Endometrium (tissue), 2 donors: ENCODE data around the gene NANOG.
"Not testable (repeated sequence)": the region's sequence is repeated elsewhere in the genome, so short reads cannot be mapped to it uniquely, and the experiment has no call there.

ENCODE experiments used
- FAIRE-seq: peaks from 2 replicates; lab custom pipeline; 2012; peaks lifted over from hg19 to GRCh38; lab: Jason Lieb, UNC
- donor health status: control.
- donor health status: control.

The NANOG gene

GRCh38 chr12:7788884-7789528 is at the start of gene NANOG:
NANOG (plus strand) TSS chr12:7789402; CDS start chr12:7789615, 213 bp downstream.
- not testable (repeated sequence) for FAIRE-seq

DNA sequence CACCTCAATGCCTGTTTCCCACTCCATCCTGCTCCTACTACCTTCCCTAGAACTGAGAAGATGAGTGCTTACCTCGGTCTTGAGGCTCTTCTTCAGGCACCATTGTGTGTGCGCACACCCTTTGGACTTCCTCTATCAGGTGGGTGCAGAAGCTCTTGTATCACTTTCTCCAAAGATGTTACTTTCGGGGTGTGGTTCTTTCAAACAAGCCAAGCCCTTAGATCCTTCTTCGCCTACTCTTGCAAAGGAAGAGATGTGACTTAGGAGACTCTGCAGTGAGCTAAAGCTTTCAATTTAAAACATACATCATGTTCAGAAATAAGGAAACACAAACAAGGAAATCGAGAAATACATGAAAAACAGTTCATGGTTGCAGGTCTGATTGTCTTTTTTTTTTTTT is 42.0 kb upstream of the NANOG start, which contains the start of gene CLEC4C:
Gene CLEC4C, minus strand, starts transcription at position 130 of the 400 bp plus-strand sequence. Its CDS starts 27 bp downstream, at position 103.
- FAIRE-seq = no peak

GRCh38 chr12:7748852-7749251 is 40.4 kb upstream of the NANOG start:
- FAIRE-seq = no peak

DNA sequence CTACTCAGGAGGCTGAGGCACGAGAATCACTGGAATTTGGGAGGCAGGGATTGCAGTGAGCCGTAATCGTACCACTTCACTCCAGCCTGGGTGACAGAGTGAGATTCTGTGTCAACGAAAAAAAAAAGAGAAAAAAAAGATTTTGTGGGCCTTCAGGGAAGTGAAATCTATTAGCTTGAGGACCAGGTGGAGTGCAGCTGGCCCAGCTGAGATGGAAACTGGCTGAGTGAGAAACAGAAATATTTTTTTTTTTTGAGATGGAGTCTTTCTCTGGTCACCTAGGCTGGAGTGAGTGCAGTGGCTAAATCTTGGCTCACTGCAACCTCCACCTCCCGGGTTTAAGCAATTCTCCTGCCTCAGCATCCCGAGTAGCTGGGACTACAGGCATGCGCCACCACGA is 39.8 kb upstream of the NANOG start:
- no peak for FAIRE-seq

- no peak for FAIRE-seq
Measured at GRCh38 chr12:7750350-7750749, 38.9 kb upstream of the NANOG start.

DNA sequence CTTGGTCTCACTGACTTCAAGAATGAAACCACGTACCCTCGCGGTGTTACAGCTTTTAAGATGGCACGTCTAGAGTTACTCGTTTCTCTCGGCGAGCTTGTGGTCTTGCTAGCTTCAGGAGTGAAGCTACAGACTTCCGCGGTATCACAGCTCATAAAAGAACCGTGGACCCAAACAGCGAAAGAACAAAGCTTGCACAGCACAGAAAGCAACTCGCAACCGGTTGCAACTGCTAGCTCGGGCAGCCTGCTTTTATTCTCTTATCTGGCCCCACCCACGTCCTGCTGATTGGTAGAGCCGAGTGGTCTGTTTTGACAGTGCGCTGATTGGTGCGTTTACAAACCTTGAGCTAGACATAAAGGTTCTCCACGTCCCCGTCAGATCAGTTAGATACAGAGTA is 37.8 kb upstream of the NANOG start:
- no peak for FAIRE-seq

DNA sequence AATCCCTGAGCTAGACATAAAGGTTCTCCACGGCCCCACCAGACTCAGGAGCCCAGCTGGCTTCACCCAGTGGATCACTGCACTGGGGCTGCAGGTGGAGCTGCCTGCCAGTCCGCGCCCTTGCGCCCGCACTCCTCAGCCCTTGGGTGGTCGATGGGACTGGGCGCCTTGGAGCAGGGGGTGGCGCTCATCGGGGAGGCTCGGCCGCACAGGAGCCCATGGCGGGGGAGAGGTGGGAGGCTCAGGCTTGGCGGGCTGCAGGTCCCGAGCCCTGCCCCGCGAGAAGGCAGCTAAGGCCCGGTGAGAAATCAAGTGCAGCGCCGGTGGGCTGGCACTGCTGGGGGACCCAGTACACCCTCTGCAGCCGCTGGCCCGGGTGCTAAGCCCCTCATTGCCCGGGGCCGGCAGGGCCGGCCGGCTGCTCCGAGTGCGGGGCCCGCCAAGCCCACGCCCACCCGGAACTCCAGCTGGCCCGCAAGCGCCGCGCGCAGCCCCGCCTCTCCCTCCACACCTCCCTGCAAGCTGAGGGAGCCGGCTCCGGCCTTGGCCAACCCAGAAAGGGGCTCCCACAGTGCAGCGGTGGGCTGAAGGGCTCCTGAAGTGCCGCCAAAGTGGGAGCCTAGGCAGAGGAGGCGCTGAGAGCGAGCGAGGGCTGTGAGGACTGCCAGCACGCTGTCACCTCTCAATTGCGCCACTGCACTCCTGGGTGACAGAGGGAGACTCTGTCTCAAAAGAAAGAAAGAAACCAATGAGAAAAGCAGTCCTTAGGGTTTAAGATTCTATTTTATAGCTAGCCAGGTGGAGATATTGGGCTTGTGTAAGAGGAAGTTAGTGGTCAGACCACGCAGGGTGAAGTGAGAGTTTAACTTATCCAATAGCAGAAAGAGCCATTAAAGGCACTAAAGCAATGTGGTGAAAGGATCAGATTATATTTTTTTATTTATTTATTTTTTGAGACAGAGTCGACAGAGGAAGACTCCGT is 37.0 kb upstream of the NANOG start:
- not testable (repeated sequence) for FAIRE-seq

DNA sequence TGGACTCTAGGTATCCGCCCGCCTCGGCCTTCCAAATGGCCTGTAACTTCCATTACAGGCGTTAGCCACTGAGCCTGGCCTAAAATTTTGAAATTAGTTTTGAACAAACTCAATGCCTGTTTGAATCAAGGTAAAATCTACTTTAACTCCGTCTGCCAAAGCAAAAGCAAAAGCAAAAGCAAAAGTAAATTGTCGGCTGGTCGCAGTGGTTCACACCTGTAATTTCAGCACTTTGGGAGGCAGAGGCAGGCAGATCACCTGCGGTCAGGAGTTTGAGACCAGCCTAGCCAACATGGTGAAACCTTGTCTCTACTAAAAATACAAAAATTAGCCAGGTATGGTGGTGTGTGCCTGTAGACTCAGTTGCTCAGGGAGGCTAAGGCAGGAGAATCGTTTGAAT is 33.5 kb upstream of the NANOG start:
- not testable (repeated sequence) for FAIRE-seq

GRCh38 chr12:7756993-7757392 is 32.2 kb upstream of the NANOG start:
- FAIRE-seq = no peak

GRCh38 chr12:7758766-7759140 is 30.4 kb upstream of the NANOG start:
- no peak for FAIRE-seq

DNA sequence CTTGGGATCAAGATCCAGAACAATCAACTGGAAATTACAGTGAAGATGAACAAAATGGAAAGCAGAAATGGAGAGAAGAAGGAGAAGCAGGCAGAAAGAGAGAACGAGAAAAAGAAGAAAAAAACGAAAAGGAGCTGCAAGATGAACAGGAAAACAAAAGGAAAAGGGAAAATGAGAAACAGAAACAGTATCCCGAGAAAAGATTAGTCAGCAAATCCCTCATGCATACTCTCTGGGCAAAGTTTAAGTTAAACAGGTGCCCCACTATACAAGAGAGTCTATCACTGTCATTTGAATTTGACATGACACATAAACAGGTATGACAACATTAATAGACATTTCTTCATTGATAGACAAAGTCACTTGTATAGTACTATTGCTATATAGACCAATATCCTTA is 19.2 kb upstream of the NANOG start:
- no peak for FAIRE-seq

- FAIRE-seq = no peak
Measured at GRCh38 chr12:7781274-7781673, 7.9 kb upstream of the NANOG start.

- FAIRE-seq = no peak
Measured at GRCh38 chr12:7782055-7782454, 7.1 kb upstream of the NANOG start.

- FAIRE-seq = not testable (repeated sequence)
Measured at GRCh38 chr12:7783433-7783832, 5.8 kb upstream of the NANOG start.

DNA sequence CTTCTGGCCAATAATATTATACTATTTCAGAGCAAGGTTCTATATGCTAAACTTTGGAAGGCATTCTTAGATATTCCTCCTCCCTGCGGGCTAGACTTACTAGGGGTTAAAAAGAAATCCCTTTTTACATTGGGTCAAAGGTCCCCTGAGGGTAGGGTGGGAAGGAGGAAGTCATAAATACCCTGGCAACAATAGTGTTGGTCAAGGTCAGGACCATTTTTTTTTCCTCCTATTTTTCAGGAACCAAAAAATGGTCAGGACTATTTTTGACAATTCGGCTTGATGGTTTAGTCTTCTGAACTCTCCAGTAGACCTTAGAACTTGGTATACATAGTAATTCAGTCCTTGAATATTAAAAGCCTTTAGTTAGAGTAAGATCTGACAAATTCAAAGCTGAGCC is 4.5 kb upstream of the NANOG start:
- FAIRE-seq = no peak

GRCh38 chr12:7787574-7788293 is 1.5 kb upstream of the NANOG start:
- no peak for FAIRE-seq

- no peak for FAIRE-seq
Measured at GRCh38 chr12:7788294-7788660, 925 bp upstream of the NANOG start.

GRCh38 chr12:7793211-7793610 is 4.0 kb downstream of the NANOG start:
- no peak for FAIRE-seq

DNA sequence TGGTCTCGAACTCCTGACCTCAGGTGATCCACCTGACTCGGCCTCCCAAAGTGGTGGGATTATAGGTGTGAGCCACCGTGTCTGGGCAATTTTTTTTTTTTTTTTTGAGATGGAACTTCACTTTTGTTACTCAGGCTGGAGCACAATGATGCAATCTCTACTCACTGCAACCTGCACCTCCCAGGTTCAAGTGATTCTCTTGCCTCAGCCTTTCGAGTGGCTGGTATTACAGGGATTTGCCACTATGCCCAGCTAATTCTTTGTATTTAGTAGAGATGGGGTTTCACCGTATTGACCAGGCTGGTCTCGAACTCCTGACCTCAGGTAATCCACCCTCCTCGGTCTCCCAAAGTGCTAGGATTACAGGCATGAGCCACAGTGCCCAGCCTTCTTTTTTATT is 8.1 kb downstream of the NANOG start:
- not testable (repeated sequence) for FAIRE-seq

- no peak for FAIRE-seq
Measured at GRCh38 chr12:7797698-7798398, 8.6 kb downstream of the NANOG start.

- not testable (repeated sequence) for FAIRE-seq
Measured at GRCh38 chr12:7798750-7799308, 9.6 kb downstream of the NANOG start.

DNA sequence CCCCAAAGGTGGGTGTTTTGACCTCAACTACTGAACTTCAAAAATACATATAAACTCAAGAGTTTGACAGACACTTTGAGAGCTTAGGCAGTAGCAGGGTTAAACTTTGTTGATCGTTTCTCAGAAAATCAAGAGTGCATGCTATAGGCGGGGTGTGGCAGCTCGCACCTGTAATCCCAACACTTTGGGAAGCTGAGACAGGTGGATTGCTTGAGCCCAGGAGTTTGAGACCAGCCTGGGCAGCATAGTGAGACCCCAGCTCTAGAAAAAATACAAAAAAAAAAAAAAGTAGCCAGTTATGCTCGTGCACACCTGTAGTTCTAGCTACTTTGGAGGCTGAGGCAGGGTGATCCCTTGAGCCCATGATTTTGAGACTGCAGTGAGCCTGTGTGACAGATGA is 12.3 kb downstream of the NANOG start:
- no peak for FAIRE-seq
